Trophoblast cell (in vitro differentiated cells and primary cell): Measurements from ENCODE around the gene LIMK1.

ENCODE experiments used
- DNase-seq, 2 donors: peaks; one replicate each; pipeline ENCODE4 v3.0.0-alpha.2; 2016
- H2AFZ ChIP-seq: 2 replicates; pipeline ENCODE4 v1.6.1; 2013; ENCODE audit warnings: low read length, moderate library complexity, mild to moderate bottlenecking; ENCODE audit not compliant: insufficient read depth, poor library complexity
- H2AK5ac ChIP-seq: 2 replicates; pipeline ENCODE4 v1.6.1; 2013; ENCODE audit warnings: mild to moderate bottlenecking, low read length
- H2BK120ac ChIP-seq: 2 replicates; pipeline ENCODE4 v1.6.1; 2013; ENCODE audit warnings: low read length, mild to moderate bottlenecking, moderate library complexity; ENCODE audit not compliant: insufficient read depth, poor library complexity
- H2BK12ac ChIP-seq: 2 replicates; pipeline ENCODE4 v1.6.1; 2013; ENCODE audit warnings: mild to moderate bottlenecking, low read length, moderate library complexity
- H2BK5ac ChIP-seq: 2 replicates; pipeline ENCODE4 v1.6.1; 2013; ENCODE audit warnings: low read length, low read depth, moderate library complexity, mild to moderate bottlenecking; ENCODE audit not compliant: poor library complexity
- H3K14ac ChIP-seq: 2 replicates; pipeline ENCODE4 v1.6.1; 2013; ENCODE audit warnings: mild to moderate bottlenecking, low read length
- H3K18ac ChIP-seq: 2 replicates; pipeline ENCODE4 v1.6.1; 2013; ENCODE audit warnings: mild to moderate bottlenecking, low read length
- H3K23ac ChIP-seq: 2 replicates; pipeline ENCODE4 v1.6.1; 2013; ENCODE audit warnings: low read length
- H3K27ac ChIP-seq: 2 replicates; pipeline ENCODE4 v1.5.1; 2013; ENCODE audit warnings: low read depth, mild to moderate bottlenecking, inconsistent platforms, low read length, moderate library complexity
- H3K27me3 ChIP-seq: 2 replicates; pipeline ENCODE4 v1.6.1; 2013; ENCODE audit warnings: inconsistent platforms, mild to moderate bottlenecking, low read length, moderate library complexity; ENCODE audit not compliant: insufficient read depth
- H3K36me3 ChIP-seq, 2 experiments: 1 replicate in 1 of 2; 2 replicates in 1 of 2; pipeline ENCODE4 v1.6.1; 2013; ENCODE audit warnings: low read length in 2 of 2, mild to moderate bottlenecking in 2 of 2, moderate library complexity in 1 of 2; ENCODE audit not compliant: insufficient read depth in 2 of 2, control insufficient read depth in 1 of 2
- H3K4ac ChIP-seq: 2 replicates; pipeline ENCODE4 v1.6.1; 2013; ENCODE audit warnings: low read depth, mild to moderate bottlenecking, low read length, moderate library complexity
- H3K4me1 ChIP-seq, 2 experiments: 1 replicate in 1 of 2; 2 replicates in 1 of 2; pipeline ENCODE4 v1.6.1; 2013; ENCODE audit warnings: low read length in 2 of 2, mild to moderate bottlenecking in 2 of 2, moderate library complexity in 1 of 2; ENCODE audit not compliant: insufficient read depth in 2 of 2, control insufficient read depth in 1 of 2
- H3K4me2 ChIP-seq: 2 replicates; pipeline ENCODE4 v1.6.1; 2013; ENCODE audit warnings: inconsistent platforms, mild to moderate bottlenecking, low read length, moderate library complexity
- H3K4me3 ChIP-seq: 2 replicates; pipeline ENCODE4 v1.5.1; 2013; ENCODE audit warnings: mild to moderate bottlenecking, low read depth, low read length, inconsistent platforms
- H3K79me1 ChIP-seq: one replicate; pipeline ENCODE4 v1.6.1; 2013; ENCODE audit warnings: low read length
- H3K79me2 ChIP-seq: 2 replicates; pipeline ENCODE4 v1.6.1; 2013; ENCODE audit warnings: low read length, mild to moderate bottlenecking; ENCODE audit not compliant: control insufficient read depth, insufficient read depth, poor library complexity
- H3K9ac ChIP-seq: 2 replicates; pipeline ENCODE4 v1.6.1; 2013; ENCODE audit warnings: mild to moderate bottlenecking, low read length
- H3K9me3 ChIP-seq: 2 replicates; pipeline ENCODE4 v1.6.1; 2013; ENCODE audit warnings: low read depth, mild to moderate bottlenecking, control low read depth, inconsistent platforms, low read length; ENCODE audit not compliant: insufficient read depth
- H4K12ac ChIP-seq: 2 replicates; pipeline ENCODE4 v1.6.1; 2013; ENCODE audit warnings: low read depth, mild to moderate bottlenecking, low read length, moderate library complexity
- H4K8ac ChIP-seq: 2 replicates; pipeline ENCODE4 v1.6.1; 2013; ENCODE audit warnings: low read depth, mild to moderate bottlenecking, low read length, moderate library complexity
- H4K91ac ChIP-seq: one replicate; pipeline ENCODE4 v1.6.1; 2013; ENCODE audit warnings: low read depth, mild to moderate bottlenecking, low read length, moderate library complexity
- WGBS: extraction: QIAGEN DNeasy Blood & Tissue Kit; methylation state at CpG from one replicate; pipeline ENCODE4 v1.1.7; 2013; ENCODE audit warnings: missing lambda C conversion rate; ENCODE audit not compliant: insufficient read length, insufficient coverage; ENCODE audit errors: extremely low coverage; 5-methylcytosine and 5-hydroxymethylcytosine counted together

LIMK1 gene

DNA sequence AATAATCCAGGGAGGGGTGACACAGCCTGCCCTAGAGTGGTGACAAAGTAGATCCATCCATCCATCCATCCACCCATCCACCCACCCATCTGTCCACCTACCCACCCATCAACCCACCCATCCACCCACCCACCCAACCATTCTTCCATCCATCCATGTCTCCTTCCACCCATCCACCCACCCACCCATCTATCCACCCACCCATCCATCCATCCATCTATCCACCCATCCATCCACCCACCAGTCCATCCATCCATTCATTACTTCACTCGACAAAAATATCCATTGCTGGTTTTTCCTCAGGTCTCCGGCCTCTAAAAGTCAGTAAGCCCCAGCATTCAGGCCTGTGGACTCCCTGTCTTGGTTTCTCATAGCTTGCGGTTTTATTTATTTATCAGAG is 12.5 kb upstream of the LIMK1 start:
- H3K36me3 ChIP-seq, result no peaks in the 10 kb centered on the region
- no peak for DNase-seq
- H3K4me2 ChIP-seq, result no peak overlapping the region
- H3K9ac ChIP-seq, result no peak overlapping the region
- no peak overlapping the region for H3K27ac ChIP-seq
- no peak overlapping the region for H2BK12ac ChIP-seq
- no peak overlapping the region for H3K23ac ChIP-seq
- no peak overlapping the region for H3K4me3 ChIP-seq
- WGBS, result no CpG with 5 or more reads among the region's 3 CpGs
- H3K4ac ChIP-seq, result no peak overlapping the region
- no peak overlapping the region for H2BK5ac ChIP-seq
- no peaks in the 10 kb centered on the region for H3K4me1 ChIP-seq
- H3K79me2 ChIP-seq, result no peaks in the 10 kb centered on the region
- H3K18ac ChIP-seq, result no peak overlapping the region
- H2AK5ac ChIP-seq, result no peak overlapping the region
- no peak overlapping the region for H4K91ac ChIP-seq
- H2BK120ac ChIP-seq, result no peak overlapping the region
- H3K79me1 ChIP-seq, result no peaks in the 10 kb centered on the region
- H4K8ac ChIP-seq, result no peak overlapping the region
- H2AFZ ChIP-seq, result no peak overlapping the region
- no peak overlapping the region for H4K12ac ChIP-seq
- H3K27me3 ChIP-seq, result no peaks in the 10 kb centered on the region
- peaks cover 5% of the 10 kb centered on the region for H3K9me3 ChIP-seq
- no peak overlapping the region for H3K14ac ChIP-seq

DNA sequence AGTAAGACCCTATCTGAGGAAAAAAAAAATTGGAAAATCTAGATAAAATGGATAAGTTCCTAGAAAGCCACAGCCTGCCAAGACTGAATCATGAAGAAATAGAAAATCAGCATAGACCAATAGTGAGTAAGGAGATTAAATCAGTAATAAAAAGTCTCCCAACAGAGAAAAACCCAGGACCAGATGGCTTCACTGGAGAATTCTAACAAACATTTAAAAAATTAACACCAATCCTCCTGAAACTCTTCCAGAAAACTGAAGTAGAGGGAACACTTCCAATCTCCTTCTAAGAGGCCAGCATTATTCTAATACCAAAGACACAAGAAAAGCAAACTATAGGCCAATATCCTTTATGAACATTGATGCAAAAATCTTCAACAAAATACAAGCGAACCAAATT is 8.8 kb upstream of the LIMK1 start:
- Histone ChIP-seq H2BK120ac (no peak overlapping the region), H3K4me1 (no peaks in the 10 kb centered on the region), H3K18ac (no peak overlapping the region), H2BK5ac (no peak overlapping the region), H3K79me2 (no peaks in the 10 kb centered on the region), H3K79me1 (no peaks in the 10 kb centered on the region), H4K12ac (no peak overlapping the region), H3K23ac (no peak overlapping the region), H3K14ac (no peak overlapping the region), H3K27ac (no peak overlapping the region), H4K91ac (no peak overlapping the region), H2AK5ac (no peak overlapping the region), H3K4me2 (no peak overlapping the region), H3K4ac (no peak overlapping the region), H3K36me3 (no peaks in the 10 kb centered on the region), H4K8ac (no peak overlapping the region), H3K27me3 (no peaks in the 10 kb centered on the region), H2BK12ac (no peak overlapping the region), H3K9me3 (peaks cover 3% of the 10 kb centered on the region), H2AFZ (no peak overlapping the region), H3K4me3 (no peak overlapping the region), H3K9ac (no peak overlapping the region)
- no peak for DNase-seq
- WGBS, result no CpG with 5 or more reads among the region's 1 CpG

GRCh38 chr7:74078461-74078860 is 5.1 kb upstream of the LIMK1 start:
- Histone ChIP-seq H3K27me3 (no peaks in the 10 kb centered on the region), H3K4me2 (no peak overlapping the region), H4K12ac (no peak overlapping the region), H2AK5ac (no peak overlapping the region), H3K23ac (no peak overlapping the region), H3K9me3 (peaks cover 7% of the 10 kb centered on the region), H3K79me1 (peaks cover 3% of the 10 kb centered on the region), H3K27ac (no peak overlapping the region), H2AFZ (no peak overlapping the region), H3K4me1 (peaks cover 4 to 5% of the 10 kb centered on the region in 2 experiments), H2BK12ac (no peak overlapping the region), H3K4ac (no peak overlapping the region), H2BK5ac (no peak overlapping the region), H3K14ac (no peak overlapping the region), H3K18ac (no peak overlapping the region), H2BK120ac (no peak overlapping the region), H3K9ac (no peak overlapping the region), H3K36me3 (no peaks in the 10 kb centered on the region), H4K91ac (no peak overlapping the region), H3K4me3 (no peak overlapping the region), H3K79me2 (no peaks in the 10 kb centered on the region), H4K8ac (no peak overlapping the region)
- peak; percentile 82 to 90 for DNase-seq
- no CpG with 5 or more reads among the region's 2 CpGs for WGBS

DNA sequence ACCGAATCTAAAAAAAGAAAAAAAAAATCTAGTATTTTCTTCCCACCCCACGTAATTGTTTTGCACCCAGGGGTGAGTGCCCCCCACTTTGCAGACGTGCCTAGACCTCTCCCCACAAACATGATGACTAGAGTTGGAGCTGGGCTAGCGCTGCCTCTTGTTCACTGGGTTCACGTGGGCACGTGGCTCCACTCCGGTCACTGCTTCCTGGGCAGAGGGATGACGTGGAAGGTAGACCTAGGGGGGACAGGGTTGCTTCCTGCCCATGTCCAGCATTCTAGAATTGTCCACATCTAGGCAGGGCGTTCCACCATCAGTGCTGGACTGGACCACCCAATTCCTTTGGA is 861 bp upstream of the LIMK1 start:
- DNase-seq, result no peak
- peak overlapping the region; percentile 62 for H3K4me2 ChIP-seq
- no peak overlapping the region for H3K23ac ChIP-seq
- WGBS, result no CpG with 5 or more reads among the region's 9 CpGs
- no peak overlapping the region for H4K91ac ChIP-seq
- no peak overlapping the region for H4K12ac ChIP-seq
- H3K79me2 ChIP-seq, result peaks cover 2% of the 10 kb centered on the region
- no peak overlapping the region for H2BK120ac ChIP-seq
- peaks cover 7 to 10% of the 10 kb centered on the region in 2 experiments for H3K36me3 ChIP-seq
- H3K9ac ChIP-seq, result peak overlapping the region; percentile 42
- peaks cover 8% of the 10 kb centered on the region for H3K79me1 ChIP-seq
- H3K27me3 ChIP-seq, result no peaks in the 10 kb centered on the region
- H3K4ac ChIP-seq, result no peak overlapping the region
- no peak overlapping the region for H4K8ac ChIP-seq
- H3K4me1 ChIP-seq, result peaks cover 11 to 12% of the 10 kb centered on the region in 2 experiments
- peak overlapping the region; percentile 9 for H2BK12ac ChIP-seq
- H3K9me3 ChIP-seq, result peaks cover 7% of the 10 kb centered on the region
- H3K18ac ChIP-seq, result no peak overlapping the region
- H3K4me3 ChIP-seq, result peak overlapping the region; percentile 55
- no peak overlapping the region for H2BK5ac ChIP-seq
- no peak overlapping the region for H2AK5ac ChIP-seq
- peak overlapping the region; percentile 12 for H3K27ac ChIP-seq
- H2AFZ ChIP-seq, result peak overlapping the region; percentile 74
- H3K14ac ChIP-seq, result no peak overlapping the region
